Naive thymus-derived CD4-positive, alpha-beta T cell (primary cell): ENCODE measurements around the gene TRDN. TPM values are rescaled to one million over a fixed set of nuclear protein-coding genes. Genes with fewer than 3 reads are reported as not detected.
"Not testable (repeated sequence)": the region's sequence is repeated elsewhere in the genome, so short reads cannot be mapped to it uniquely, and the experiment has no call there.

Experiments
- ATAC-seq: fragments of 150-1000 bp; cut with Tn5 transposase; 2 replicates; pipeline ENCODE4 v1.10.0; 2021; ENCODE audit warnings: mild to moderate bottlenecking, moderate library complexity
- CTCF ChIA-PET: fragments of 350-600 bp; sonication (Branson Sonifier 250); formaldehyde crosslinking; loops from one replicate; lab custom pipeline; 2021; ENCODE audit warnings: antibody characterized with exemption; lab: Charles Lee
- POLR2A ChIA-PET: fragments of 350-600 bp; sonication (Branson Sonifier 250); formaldehyde crosslinking; loops from one replicate; lab custom pipeline; 2021; ENCODE audit warnings: antibody characterized with exemption, inconsistent platforms; lab: Charles Lee
- DNase-seq, 9 donors: peaks; one replicate each; pipeline versions ENCODE4 v3.0.0 to v3.0.0-alpha.2; 2020 to 2022; ENCODE audit warnings: mixed read lengths in 1 of 9
- H3K27ac ChIP-seq: one replicate; pipeline ENCODE4 v1.7.0; 2013; ENCODE audit warnings: mild to moderate bottlenecking, low read depth, low read length, moderate library complexity
- H3K27me3 ChIP-seq, 2 donors: one replicate each; pipeline ENCODE4 v1.7.0; 2013; ENCODE audit warnings: low read length in 2 of 2, mild to moderate bottlenecking in 2 of 2, moderate library complexity in 2 of 2; ENCODE audit not compliant: control insufficient read depth in 2 of 2, insufficient read depth in 2 of 2
- H3K36me3 ChIP-seq, 3 experiments: 1 replicate in 2 of 3; 2 replicates in 1 of 3; pipeline ENCODE4 v1.7.0; 2013; ENCODE audit warnings: low read length in 3 of 3, mild to moderate bottlenecking in 3 of 3, moderate library complexity in 1 of 3; ENCODE audit not compliant: insufficient read depth in 3 of 3, control insufficient read depth in 2 of 3
- H3K4me1 ChIP-seq, 2 donors: one replicate each; pipeline ENCODE4 v1.7.0; 2013; ENCODE audit warnings: low read length in 2 of 2, mild to moderate bottlenecking in 2 of 2, moderate library complexity in 1 of 2; ENCODE audit not compliant: control insufficient read depth in 2 of 2, insufficient read depth in 2 of 2
- H3K4me3 ChIP-seq: 2 replicates; pipeline ENCODE4 v1.7.0; 2013; ENCODE audit warnings: mild to moderate bottlenecking, low read length
- H3K9me3 ChIP-seq, 3 experiments: 1 replicate in 2 of 3; 2 replicates in 1 of 3; pipeline ENCODE4 v1.7.0; 2013; ENCODE audit warnings: low read length in 3 of 3; ENCODE audit not compliant: control insufficient read depth in 2 of 3
- H3K27ac Mint-ChIP-seq, 9 donors: one replicate each; pipeline ENCODE4 v1.8.0; 2020 to 2022; ENCODE audit warnings: mixed read lengths in 9 of 9, mild to moderate bottlenecking in 8 of 9, moderate library complexity in 5 of 9, inconsistent platforms in 2 of 9
- H3K27me3 Mint-ChIP-seq, 5 donors: one replicate each; pipeline ENCODE4 v1.8.0; 2021 to 2022; ENCODE audit warnings: mixed read lengths in 5 of 5, mild to moderate bottlenecking in 1 of 5
- H3K36me3 Mint-ChIP-seq, 5 donors: one replicate each; pipeline ENCODE4 v1.8.0; 2020 to 2022; ENCODE audit warnings: mixed read lengths in 5 of 5, mild to moderate bottlenecking in 3 of 5, inconsistent platforms in 1 of 5
- H3K4me1 Mint-ChIP-seq, 7 donors: one replicate each; pipeline ENCODE4 v1.8.0; 2020 to 2022; ENCODE audit warnings: mixed read lengths in 7 of 7, mild to moderate bottlenecking in 3 of 7, inconsistent platforms in 1 of 7
- H3K4me3 Mint-ChIP-seq, 10 donors: one replicate each; pipeline ENCODE4 v1.8.0; 2020 to 2022; ENCODE audit warnings: mild to moderate bottlenecking in 10 of 10, mixed read lengths in 10 of 10, moderate library complexity in 6 of 10, inconsistent platforms in 2 of 10
- H3K9me3 Mint-ChIP-seq, 11 donors: one replicate each; pipeline ENCODE4 v1.8.0; 2020 to 2022; ENCODE audit warnings: mixed read lengths in 11 of 11, mild to moderate bottlenecking in 4 of 11, inconsistent platforms in 1 of 11, moderate library complexity in 1 of 11
- intact Hi-C, 2 donors: fragments of 100-400 bp; cut with micrococcal nuclease; formaldehyde crosslinking; loops; one replicate each; pipeline ENCODE4 v1.15.1; 2023
- polyA plus RNA-seq, 2 donors: library from polyadenylated mRNA; unstranded; fragments of 300-500 nt; fragmentation: Illumina TruSeq; gene quantifications; one replicate each; pipeline ENCODE4 v1.2.3, GENCODE V29; 2021
- total RNA-seq, 6 experiments: library from RNA in 5 of 6; stranded (reverse) in 5 of 6; gene quantifications; 1 replicate in 5 of 6; 2 replicates in 1 of 6; pipeline ENCODE4 v1.2.3 and lab custom pipeline; 2021 to 2026

The TRDN gene
- total and polyA plus RNA-seq, 7 experiments from 2014 or later: not detected

- H3K36me3 Mint-ChIP-seq: no peaks in the 10 kb centered on the region
Observed at GRCh38 chr6:123329337-123329736, 307.4 kb downstream of the TRDN start.

DNA sequence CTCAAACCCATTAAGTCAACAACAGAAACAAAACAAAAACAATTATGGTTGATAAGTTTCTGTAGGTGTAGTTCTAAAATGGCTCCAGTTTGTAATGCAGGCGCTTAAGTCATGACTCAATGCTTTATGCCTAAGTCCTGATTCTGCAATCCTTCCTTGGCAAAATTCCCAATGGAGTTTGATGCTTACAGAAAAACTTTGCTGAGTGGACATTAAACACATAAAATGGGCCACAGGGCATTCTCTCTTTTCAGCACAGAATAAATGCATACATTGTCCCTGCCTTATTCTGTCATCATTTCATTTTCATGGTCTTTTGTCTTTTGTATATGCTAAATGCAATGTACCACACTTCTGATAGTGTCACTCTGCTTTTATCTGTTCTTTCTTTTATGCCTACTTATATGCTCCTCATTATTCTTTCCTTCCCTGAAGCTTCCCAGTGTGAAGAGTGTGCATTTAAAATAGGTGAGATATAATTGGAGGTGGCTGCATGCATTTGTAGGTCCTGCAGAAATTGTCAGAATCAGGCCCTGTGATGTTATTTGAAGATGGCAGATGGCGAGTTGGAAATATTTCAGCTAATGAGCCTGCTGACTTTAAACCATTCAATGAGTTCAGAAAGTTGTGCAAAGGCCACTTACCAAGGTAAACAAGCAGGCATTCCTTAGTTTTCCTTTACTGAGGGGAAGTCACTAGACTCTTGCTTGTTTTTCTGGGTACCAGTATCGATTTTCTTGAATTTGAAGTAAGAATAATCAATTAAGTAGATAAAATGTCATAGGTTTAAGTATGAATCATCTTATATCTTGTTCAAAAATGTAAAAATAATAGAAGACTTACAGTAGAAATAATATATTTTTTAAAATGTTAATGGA, 313.1 kb downstream of the TRDN start:
- CTCF ChIA-PET: no interaction called here
- Mint-ChIP-seq H3K27ac (no peak overlapping the region), H3K36me3 (no peaks in the 10 kb centered on the region), H3K9me3 (peaks cover 0 to 2% (median 0%) of the 10 kb centered on the region in 11 donors), H3K27me3 (no peaks in the 10 kb centered on the region), H3K4me1 (no peaks in the 10 kb centered on the region), H3K4me3 (no peak overlapping the region)
- no peaks in the 10 kb centered on the region for H3K36me3 ChIP-seq
- POLR2A ChIA-PET: no interaction called here
- no peaks in the 10 kb centered on the region for H3K27me3 ChIP-seq
- no peak overlapping the region for H3K4me3 ChIP-seq
- H3K27ac ChIP-seq: no peak overlapping the region
- intact Hi-C loops: no loop called here
- DNase-seq (no peak), ATAC-seq (no peak)
- no peaks in the 10 kb centered on the region for H3K4me1 ChIP-seq
- H3K9me3 ChIP-seq: no peaks in the 10 kb centered on the region

More at GRCh38 chr6:123329337-123329736, 307.4 kb downstream of the TRDN start:
- Histone ChIP-seq H3K9me3 (no peaks in the 10 kb centered on the region), H3K4me1 (no peaks in the 10 kb centered on the region), H3K4me3 (no peak overlapping the region), H3K36me3 (no peaks in the 10 kb centered on the region), H3K27ac (no peak overlapping the region), H3K27me3 (no peaks in the 10 kb centered on the region)
- POLR2A ChIA-PET: interaction anchor here (0.8 kb wide), 1 partner anchor 1428 kb away, joined by 3 read pairs; no protein-coding TSS in a partner anchor
- Mint-ChIP-seq H3K4me1 (no peaks in the 10 kb centered on the region), H3K9me3 (peaks cover 0 to 4% (median 0%) of the 10 kb centered on the region in 11 donors), H3K4me3 (no peak overlapping the region), H3K27ac (no peak overlapping the region), H3K27me3 (no peaks in the 10 kb centered on the region)
- ATAC-seq: no peak
- intact Hi-C loops: no loop called here
- no peak for DNase-seq
- CTCF ChIA-PET: no interaction called here

DNA sequence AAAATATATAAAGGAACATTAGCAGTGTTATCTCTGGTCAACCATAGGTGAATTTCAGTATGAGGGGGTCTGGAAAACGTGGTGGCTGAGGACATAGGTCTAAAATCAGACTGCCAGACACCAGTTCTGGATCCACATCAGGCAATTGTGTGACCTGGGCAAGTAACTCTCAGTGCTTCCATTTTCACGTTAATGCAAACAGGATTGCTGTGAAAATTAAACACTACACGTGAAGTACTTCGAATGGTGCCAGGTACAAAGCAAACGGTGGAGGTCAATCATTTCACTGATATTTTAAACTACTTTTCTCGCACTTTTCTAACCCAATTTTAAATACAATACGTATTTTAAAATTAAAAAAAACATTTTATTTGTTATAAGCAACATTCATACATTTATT, 315.7 kb downstream of the TRDN start:
- Histone ChIP-seq H3K9me3 (no peaks in the 10 kb centered on the region), H3K36me3 (no peaks in the 10 kb centered on the region), H3K4me1 (no peaks in the 10 kb centered on the region), H3K27ac (no peak overlapping the region), H3K27me3 (no peaks in the 10 kb centered on the region), H3K4me3 (no peak overlapping the region)
- intact Hi-C loops: no loop called here
- ChIA-PET CTCF (no interaction called here), POLR2A (no interaction called here)
- Mint-ChIP-seq H3K4me1 (no peaks in the 10 kb centered on the region), H3K9me3 (no peaks in the 10 kb centered on the region), H3K27ac (no peak overlapping the region), H3K27me3 (no peaks in the 10 kb centered on the region), H3K4me3 (no peak overlapping the region), H3K36me3 (no peaks in the 10 kb centered on the region)
- ATAC-seq: no peak
- DNase-seq: no peak

GRCh38 chr6:123316733-123317323, 319.9 kb downstream of the TRDN start:
- H3K27me3 ChIP-seq: no peaks in the 10 kb centered on the region
- no peaks in the 10 kb centered on the region for H3K36me3 Mint-ChIP-seq
- ChIA-PET CTCF (no interaction called here), POLR2A (no interaction called here)
- H3K4me1 ChIP-seq: no peaks in the 10 kb centered on the region
- no peaks in the 10 kb centered on the region for H3K9me3 ChIP-seq
- H3K27me3 Mint-ChIP-seq: no peaks in the 10 kb centered on the region
- no peak overlapping the region for H3K27ac ChIP-seq
- intact Hi-C loops: loop anchor here (1.0 to 5.0 kb wide), 4 partner anchors 448 to 840 kb away; no protein-coding TSS in a partner anchor
- H3K4me1 Mint-ChIP-seq: no peaks in the 10 kb centered on the region
- H3K4me3 ChIP-seq: no peak overlapping the region
- no peak overlapping the region for H3K27ac Mint-ChIP-seq
- peak in 2 of 9 donors; percentile 1 to 14 for DNase-seq
- no peaks in the 10 kb centered on the region for H3K36me3 ChIP-seq
- ATAC-seq: no peak
- peaks cover 0 to 8% (median 0%) of the 10 kb centered on the region in 11 donors for H3K9me3 Mint-ChIP-seq
- H3K4me3 Mint-ChIP-seq: no peak overlapping the region

- H3K36me3 Mint-ChIP-seq, H3K27ac ChIP-seq, H3K4me3 ChIP-seq, intact Hi-C loops, H3K27me3 ChIP-seq, POLR2A ChIA-PET, H3K9me3 Mint-ChIP-seq, H3K4me1 ChIP-seq, CTCF ChIA-PET, H3K36me3 ChIP-seq, H3K4me1 Mint-ChIP-seq, H3K27ac Mint-ChIP-seq, H3K4me3 Mint-ChIP-seq, H3K27me3 Mint-ChIP-seq, ATAC-seq, H3K9me3 ChIP-seq, DNase-seq: not testable (repeated sequence)
Observed at GRCh38 chr6:123314459-123314858, 322.3 kb downstream of the TRDN start.

DNA sequence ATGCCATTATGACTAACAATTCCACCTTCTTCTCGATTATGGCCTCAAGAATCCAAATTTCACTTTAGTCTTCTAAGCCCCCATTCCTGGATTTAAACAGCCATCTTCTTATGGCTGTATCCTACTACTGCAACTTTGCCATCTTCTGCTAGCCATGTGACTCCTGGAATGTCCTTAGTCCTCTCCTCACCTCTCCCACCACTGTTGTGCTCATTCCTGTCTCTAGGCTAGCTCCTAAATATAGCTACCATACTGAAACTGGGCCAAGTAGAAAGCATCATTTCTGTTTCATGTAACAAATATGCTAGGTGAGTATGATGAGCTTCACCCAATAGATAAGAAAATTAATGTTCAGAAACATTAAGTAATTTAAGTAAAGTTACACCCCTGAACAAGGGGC, 327.6 kb downstream of the TRDN start:
- Histone ChIP-seq H3K9me3 (no peaks in the 10 kb centered on the region), H3K4me1 (no peaks in the 10 kb centered on the region), H3K27me3 (no peaks in the 10 kb centered on the region), H3K27ac (no peak overlapping the region), H3K4me3 (no peak overlapping the region), H3K36me3 (no peaks in the 10 kb centered on the region)
- Mint-ChIP-seq H3K36me3 (no peaks in the 10 kb centered on the region), H3K27me3 (no peaks in the 10 kb centered on the region), H3K9me3 (peaks cover 0 to 5% (median 2%) of the 10 kb centered on the region in 11 donors), H3K4me3 (no peak overlapping the region), H3K4me1 (no peaks in the 10 kb centered on the region), H3K27ac (no peak overlapping the region)
- ATAC-seq (no peak), DNase-seq (no peak)
- ChIA-PET CTCF (no interaction called here), POLR2A (no interaction called here)
- intact Hi-C loops: no loop called here
